IMR-90 (cell line): ENCODE results near the gene BCL2L12.

Source experiments
- BHLHE40 ChIP-seq: fragments of 150-350 bp; IDR thresholded peaks from 2 replicates; pipeline ENCODE4 v1.6.1; 2016; ENCODE audit warnings: mild to moderate bottlenecking, low read depth, low read length
- CEBPB ChIP-seq: IDR thresholded peaks from 2 replicates; pipeline ENCODE4 v1.6.1; 2012; ENCODE audit warnings: low read depth, low read length, improper control_type of control experiment
- CTCF ChIP-seq: conservative IDR thresholded peaks from 2 replicates; pipeline ENCODE4 v1.5.1; 2012; ENCODE audit warnings: mild to moderate bottlenecking, low read depth, low read length, improper control_type of control experiment
- FOS ChIP-seq: fragments of 150-350 bp; IDR thresholded peaks from 2 replicates; pipeline ENCODE4 v1.6.1; 2016; ENCODE audit warnings: low read depth, low read length
- MAFK ChIP-seq: IDR thresholded peaks from 2 replicates; pipeline ENCODE4 v1.6.1; 2012; ENCODE audit warnings: low read depth, low read length, improper control_type of control experiment
- MAZ ChIP-seq: IDR thresholded peaks from 2 replicates; pipeline ENCODE4 v1.6.1; 2012; ENCODE audit warnings: low read depth, mild to moderate bottlenecking, low read length, improper control_type of control experiment, moderate library complexity, borderline replicate concordance
- MXI1 ChIP-seq: IDR thresholded peaks from 2 replicates; pipeline ENCODE4 v1.6.1; 2012; ENCODE audit warnings: low read depth, mild to moderate bottlenecking, low read length, moderate library complexity, borderline replicate concordance
- NFE2L2 ChIP-seq: fragments of 150-350 bp; IDR thresholded peaks from 2 replicates; pipeline ENCODE4 v1.6.1; 2016; ENCODE audit warnings: low read depth, mild to moderate bottlenecking, low read length
- POLR2A ChIP-seq: IDR thresholded peaks from 2 replicates; pipeline ENCODE4 v1.6.1; 2012; ENCODE audit warnings: mild to moderate bottlenecking, low read depth, low read length
- RAD21 ChIP-seq: IDR thresholded peaks from 2 replicates; pipeline ENCODE4 v1.6.1; 2012; ENCODE audit warnings: low read length, improper control_type of control experiment
- RCOR1 ChIP-seq: IDR thresholded peaks from 2 replicates; pipeline ENCODE4 v1.6.1; 2012; ENCODE audit warnings: mild to moderate bottlenecking, low read length, improper control_type of control experiment; ENCODE audit not compliant: insufficient replicate concordance
- SMC3 ChIP-seq: fragments of 150-350 bp; IDR thresholded peaks from 2 replicates; pipeline ENCODE4 v1.6.1; 2016; ENCODE audit warnings: low read depth, mild to moderate bottlenecking, antibody characterized with exemption, low read length, moderate library complexity
- TF ChIP-seq, protein P1 (sequence below): fragments of 150-350 bp; IDR thresholded peaks from 2 replicates; pipeline ENCODE4 v1.6.1; 2016; ENCODE audit warnings: low read depth, mild to moderate bottlenecking, low read length, moderate library complexity, borderline replicate concordance
- TF ChIP-seq, protein P2 (sequence below): fragments of 150-350 bp; IDR thresholded peaks from 2 replicates; pipeline ENCODE4 v1.6.1; 2017; ENCODE audit warnings: mild to moderate bottlenecking, antibody characterized with exemption, low read length, low read depth

DNA sequence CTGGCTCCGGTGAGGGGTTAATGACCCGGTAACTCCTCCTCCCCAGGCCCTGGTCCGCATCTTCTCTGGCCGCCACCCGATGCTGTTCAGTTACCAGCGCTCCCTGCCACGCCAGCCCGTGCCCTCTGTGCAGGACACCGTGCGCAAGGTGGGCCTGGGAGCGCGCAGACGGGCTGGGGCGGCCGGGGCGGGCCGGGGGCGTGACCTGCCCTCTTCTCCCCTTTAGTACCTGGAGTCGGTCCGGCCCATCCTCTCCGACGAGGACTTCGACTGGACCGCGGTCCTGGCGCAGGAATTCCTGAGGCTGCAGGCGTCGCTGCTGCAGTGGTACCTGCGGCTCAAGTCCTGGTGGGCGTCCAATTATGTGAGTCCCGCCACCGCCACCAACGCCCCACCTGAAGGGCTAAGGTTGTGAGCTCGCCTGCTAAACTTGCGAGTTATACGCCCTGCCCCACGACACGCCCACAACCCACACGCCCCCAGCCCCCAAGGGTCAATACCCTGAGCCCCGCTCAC, 35.6 kb downstream of the BCL2L12 start:
- TF ChIP-seq, protein P1, sequence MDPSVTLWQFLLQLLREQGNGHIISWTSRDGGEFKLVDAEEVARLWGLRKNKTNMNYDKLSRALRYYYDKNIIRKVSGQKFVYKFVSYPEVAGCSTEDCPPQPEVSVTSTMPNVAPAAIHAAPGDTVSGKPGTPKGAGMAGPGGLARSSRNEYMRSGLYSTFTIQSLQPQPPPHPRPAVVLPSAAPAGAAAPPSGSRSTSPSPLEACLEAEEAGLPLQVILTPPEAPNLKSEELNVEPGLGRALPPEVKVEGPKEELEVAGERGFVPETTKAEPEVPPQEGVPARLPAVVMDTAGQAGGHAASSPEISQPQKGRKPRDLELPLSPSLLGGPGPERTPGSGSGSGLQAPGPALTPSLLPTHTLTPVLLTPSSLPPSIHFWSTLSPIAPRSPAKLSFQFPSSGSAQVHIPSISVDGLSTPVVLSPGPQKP = no peak
- TF ChIP-seq CTCF = no peak
- no peak for TF ChIP-seq POLR2A
- TF ChIP-seq NFE2L2 = no peak
- TF ChIP-seq MAFK = no peak
- no peak for TF ChIP-seq SMC3
- TF ChIP-seq RAD21 = no peak
- TF ChIP-seq FOS = no peak
- no peak for TF ChIP-seq CEBPB
- TF ChIP-seq, protein P2, sequence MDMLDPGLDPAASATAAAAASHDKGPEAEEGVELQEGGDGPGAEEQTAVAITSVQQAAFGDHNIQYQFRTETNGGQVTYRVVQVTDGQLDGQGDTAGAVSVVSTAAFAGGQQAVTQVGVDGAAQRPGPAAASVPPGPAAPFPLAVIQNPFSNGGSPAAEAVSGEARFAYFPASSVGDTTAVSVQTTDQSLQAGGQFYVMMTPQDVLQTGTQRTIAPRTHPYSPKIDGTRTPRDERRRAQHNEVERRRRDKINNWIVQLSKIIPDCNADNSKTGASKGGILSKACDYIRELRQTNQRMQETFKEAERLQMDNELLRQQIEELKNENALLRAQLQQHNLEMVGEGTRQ = no peak
- TF ChIP-seq MXI1 = no peak
- no peak for TF ChIP-seq RCOR1
- no peak for TF ChIP-seq MAZ
- TF ChIP-seq BHLHE40 = no peak
